ENCODE measurements around the gene NAA25. TPM values are rescaled to one million over a fixed set of nuclear protein-coding genes. Genes with fewer than 3 reads are reported as not detected.

The NAA25 gene
- total and polyA plus RNA-seq, 9 of the 15 experiments (the other 6 are each of a cell fraction or from before 2014, with no cell fraction given) = 26.6 to 59.6 (median 48.9) TPM

- TF ChIP-seq FOXP4 (CRISPR knock-in tag; IDR thresholded peaks at IDR 0.05; ENCODE audit: borderline replicate concordance) (no peak; the same call in 1 of the 2 replicates), SNAPC5 (CRISPR knock-in tag; IDR thresholded peaks at IDR 0.05) (no peak), GMEB1 (CRISPR knock-in tag; IDR thresholded peaks at IDR 0.05) (peak; percentile 46; the same call in 1 of the 2 replicates), ZNF395 (CRISPR knock-in tag; IDR thresholded peaks at IDR 0.05) (peak; percentile 57; the same call in 1 of the 2 replicates), FOXK1 (CRISPR knock-in tag; IDR thresholded peaks at IDR 0.05; ENCODE audit: borderline replicate concordance) (no peak; the same call in 1 of the 2 replicates), ARID3A (IDR thresholded peaks at IDR 0.05; ENCODE audit: borderline replicate concordance, low read depth, low read length) (no peak), NUFIP1 (IDR thresholded peaks at IDR 0.05; ENCODE audit: partially characterized antibody) (peak; percentile 63), ZNF57 (CRISPR knock-in tag; IDR thresholded peaks at IDR 0.05) (no peak), TCF3 (CRISPR knock-in tag; IDR thresholded peaks at IDR 0.05) (peak; percentile 25; the same call in 1 of the 2 replicates), CEBPZ (IDR thresholded peaks at IDR 0.05; ENCODE audit: borderline replicate concordance, low read depth, low read length) (no peak), ETV5 (CRISPR knock-in tag; IDR thresholded peaks at IDR 0.05; ENCODE audit: low read depth) (peak; percentile 84; the same call in 1 of the 2 replicates), NFATC3 (IDR thresholded peaks at IDR 0.05) (no peak), CHD1 (IDR thresholded peaks at IDR 0.05; ENCODE audit: low read length) (peak; percentile 84), POLR3A (IDR thresholded peaks at IDR 0.05; ENCODE audit: borderline replicate concordance, extremely low read depth, insufficient read depth, insufficient read length) (no peak), ZNF146 (CRISPR knock-in tag; IDR thresholded peaks at IDR 0.05; ENCODE audit: unreplicated experiment) (no peak)
Observed at GRCh38 chr12:112012775-112013600, 95.6 kb downstream of the NAA25 start, which contains the start of the genes ERP29 and TMEM116 (continued).
